ENCODE data around the gene UMAD1.

DNA sequence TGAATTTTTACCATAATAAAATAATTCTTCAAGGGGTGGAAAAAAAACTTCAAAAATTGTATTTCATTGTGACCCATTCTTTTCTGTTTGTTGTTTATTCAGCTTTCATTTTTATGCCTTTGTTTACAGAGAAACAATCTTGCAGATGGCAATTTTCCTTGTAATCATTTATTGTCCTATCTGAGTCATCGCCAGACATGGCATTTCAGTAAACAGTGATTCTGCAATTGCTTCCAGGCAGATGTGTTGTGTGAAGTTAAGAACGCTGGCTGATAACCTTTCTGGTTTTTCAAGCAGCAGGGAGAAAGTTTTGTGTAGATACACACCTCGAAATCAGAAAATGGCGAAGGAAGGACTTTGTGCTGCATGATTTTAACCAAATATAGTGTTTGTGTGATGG lies 158.6 kb downstream of the UMAD1 start:
- no peak for TF ChIP-seq TOX (CRISPR knock-in tag; IDR thresholded peaks at IDR 0.05; ENCODE audit: borderline replicate concordance)
- no peak for TF ChIP-seq ESRRG (CRISPR knock-in tag; IDR thresholded peaks at IDR 0.05)
- no peak for TF ChIP-seq CSDC2 (CRISPR knock-in tag; IDR thresholded peaks at IDR 0.05)

Data from SK-N-SH treated with all-trans-retinoic acid at 6 μM for 48 hours (cell line).